NCI-H2196 treated with DMSO at 0.1 percent for 48 hours (cell line): Measurements from ENCODE around the gene TMEM176A.
"Not testable (repeated sequence)": the region's sequence is repeated elsewhere in the genome, so short reads cannot be mapped to it uniquely, and the experiment has no call there.

Source experiments
- DNase-seq: peaks from one replicate; lab custom pipeline; 2025; ENCODE audit not compliant: unreplicated experiment; lab: John Stamatoyannopoulos, UW

TMEM176A gene

DNA sequence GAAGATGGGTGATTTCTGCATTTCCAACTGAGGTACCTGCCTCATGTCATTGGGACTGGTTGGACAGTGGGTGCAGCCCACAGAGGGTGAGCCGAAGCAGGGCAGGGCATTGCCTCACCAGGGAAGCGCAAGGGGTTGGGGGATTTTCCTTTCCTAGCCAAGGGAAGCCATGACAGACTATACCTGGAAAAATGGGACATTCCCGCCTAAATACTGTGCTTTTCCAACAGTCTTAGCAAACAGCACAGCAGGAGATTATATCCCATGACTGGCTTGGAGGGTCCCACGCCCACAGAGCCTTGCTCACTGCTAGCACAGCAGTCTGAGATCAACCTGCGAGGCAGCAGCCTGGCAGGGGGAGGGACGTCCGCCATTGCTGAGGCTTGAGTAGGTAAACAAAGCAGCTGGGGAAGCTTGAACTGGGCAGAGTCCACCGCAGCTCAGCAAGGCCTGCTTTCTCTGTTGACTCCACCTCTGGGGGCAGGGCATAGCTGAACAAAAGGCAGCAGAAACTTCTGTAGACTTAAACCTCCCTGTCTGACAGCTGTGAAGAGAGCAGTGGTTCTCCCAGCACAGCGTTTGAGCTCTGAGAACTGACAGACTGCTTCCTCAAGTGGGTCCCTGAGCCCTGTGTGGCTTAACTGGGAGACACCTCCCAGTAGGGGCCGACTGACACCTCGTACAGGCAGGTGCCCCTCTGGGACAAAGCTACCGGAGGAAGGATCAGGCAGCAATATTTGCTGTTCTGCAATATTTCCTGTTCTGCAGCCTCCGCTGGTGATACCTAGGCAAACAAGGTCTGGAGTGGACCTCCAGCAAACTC, 7.3 kb downstream of the TMEM176A start:
- DNase-seq: not testable (repeated sequence)

- no peak for DNase-seq
Measured at GRCh38 chr7:150814328-150815001, 13.9 kb downstream of the TMEM176A start.

- no peak for DNase-seq
Measured at GRCh38 chr7:150818971-150819370, 18.4 kb downstream of the TMEM176A start.

DNA sequence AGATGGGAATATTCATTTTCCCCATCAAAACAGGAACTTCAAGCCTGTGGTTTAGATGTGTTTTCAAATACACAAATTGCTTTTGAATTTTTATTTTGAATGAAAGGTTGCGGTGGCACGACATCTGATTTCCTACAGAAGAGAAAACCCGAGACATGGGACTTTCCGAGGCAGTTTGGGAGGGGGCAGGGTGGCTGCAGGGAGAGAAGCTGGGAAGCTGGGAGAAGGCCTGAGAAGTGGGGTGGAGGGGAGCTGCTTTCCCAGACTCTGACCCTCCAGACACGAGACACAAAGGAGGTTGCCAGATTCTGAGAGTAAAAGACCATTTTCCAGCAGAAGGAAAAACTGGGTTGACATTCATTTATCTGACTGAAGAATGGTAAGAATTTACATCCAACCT, 19.6 kb downstream of the TMEM176A start:
- DNase-seq: no peak

- DNase-seq: no peak
Measured at GRCh38 chr7:150820578-150821198, 20.1 kb downstream of the TMEM176A start.

GRCh38 chr7:150823043-150823442, 22.5 kb downstream of the TMEM176A start:
- no peak for DNase-seq

- no peak for DNase-seq
Measured at GRCh38 chr7:150823484-150824126, 23.0 kb downstream of the TMEM176A start.

GRCh38 chr7:150824379-150825177, 24.0 kb downstream of the TMEM176A start:
- DNase-seq: no peak

- no peak for DNase-seq
Measured at GRCh38 chr7:150826061-150826849, 25.7 kb downstream of the TMEM176A start.

DNA sequence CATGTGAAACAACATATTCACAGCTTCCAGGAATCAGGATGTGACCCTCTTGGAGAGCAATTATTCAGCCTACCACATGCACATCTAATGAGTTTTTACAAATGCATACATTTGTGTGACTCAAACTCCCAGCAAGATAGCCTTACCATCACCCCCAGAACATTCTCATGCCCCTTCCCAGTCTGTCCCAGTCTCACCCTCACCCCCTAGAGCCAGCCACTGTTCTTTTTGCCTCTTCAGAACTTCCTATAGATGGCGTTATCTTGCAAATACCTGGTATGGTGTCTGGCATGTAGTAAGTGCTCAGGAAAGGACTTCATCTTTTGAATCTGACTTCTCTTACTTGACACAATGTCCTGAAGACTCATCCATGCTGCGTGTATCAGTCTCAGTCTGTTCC, 27.8 kb downstream of the TMEM176A start:
- DNase-seq: no peak

DNA sequence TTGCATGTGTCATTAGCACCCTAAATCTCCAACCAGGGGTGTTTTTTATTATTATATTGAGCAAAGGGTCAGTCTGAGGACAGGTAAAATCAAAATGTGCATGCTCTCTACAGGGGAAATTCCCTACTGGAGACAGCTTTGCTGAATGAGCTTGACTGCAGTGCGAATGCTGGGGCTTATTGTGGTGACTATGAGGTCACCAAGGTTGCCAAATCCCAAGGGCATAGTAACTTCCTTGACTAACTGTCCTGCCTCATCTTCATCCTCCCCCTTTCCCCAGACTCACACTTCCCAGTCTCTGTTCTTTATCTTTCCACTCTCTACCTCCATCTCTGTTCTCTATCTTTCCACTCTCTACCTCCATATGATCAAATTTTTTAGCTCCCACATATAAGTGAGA, 28.9 kb downstream of the TMEM176A start:
- DNase-seq: no peak

DNA sequence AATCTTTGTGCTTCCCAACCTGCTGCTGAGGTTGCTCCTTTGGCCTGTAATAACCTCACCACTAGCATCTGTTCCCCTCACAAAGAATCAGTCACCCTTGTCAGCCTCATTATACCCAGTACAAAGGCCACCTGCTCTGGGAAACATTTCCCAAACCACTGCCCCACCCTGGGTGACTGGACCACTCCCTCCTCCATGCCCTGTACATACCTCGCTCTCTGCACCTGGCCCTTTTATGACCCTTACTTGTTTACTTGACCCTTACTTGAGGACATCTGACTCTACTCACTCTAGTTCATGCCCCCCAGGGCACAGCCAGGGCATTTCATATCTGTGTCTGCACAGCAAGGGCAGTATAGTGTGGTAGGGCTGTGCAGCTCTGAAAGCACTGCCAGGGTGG, 30.4 kb downstream of the TMEM176A start:
- DNase-seq: peak; percentile 36

GRCh38 chr7:150831851-150832250, 31.3 kb downstream of the TMEM176A start:
- no peak for DNase-seq

DNA sequence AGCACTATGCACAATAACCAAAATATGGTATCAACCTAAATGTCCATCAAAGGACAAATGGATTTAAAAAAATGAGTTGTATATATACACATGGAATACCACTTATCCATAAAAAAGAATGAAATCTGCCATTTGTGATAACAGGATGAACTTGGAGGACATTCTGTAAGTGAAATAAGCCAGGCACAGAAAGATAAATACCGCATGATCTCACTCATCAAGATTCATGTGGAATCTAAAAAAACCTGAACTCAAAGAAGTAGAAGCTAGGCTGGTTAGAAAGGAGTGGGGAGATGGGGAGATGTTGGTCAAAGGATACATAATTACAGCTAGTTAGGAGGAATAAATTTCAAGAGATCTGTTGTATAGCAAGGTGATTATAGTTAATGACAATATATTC, 34.5 kb downstream of the TMEM176A start:
- DNase-seq: no peak

GRCh38 chr7:150835702-150836280, 35.2 kb downstream of the TMEM176A start:
- DNase-seq: no peak

GRCh38 chr7:150838965-150839650, 38.5 kb downstream of the TMEM176A start:
- DNase-seq: no peak

- no peak for DNase-seq
Measured at GRCh38 chr7:150842018-150842417, 41.4 kb downstream of the TMEM176A start.

- DNase-seq: no peak
Measured at GRCh38 chr7:150842716-150843115, 42.1 kb downstream of the TMEM176A start.

- no peak for DNase-seq
Measured at GRCh38 chr7:150845421-150845861, 44.9 kb downstream of the TMEM176A start.
